SK-N-MC (cell line): ENCODE results near the gene SMIM34.
"Not testable (repeated sequence)": the region's sequence is repeated elsewhere in the genome, so short reads cannot be mapped to it uniquely, and the experiment has no call there.

Experiments used
- EZH2 ChIP-seq: fragments of 200-600 bp; sonication (generic); IDR thresholded peaks from one replicate; pipeline ENCODE4 v1.6.1; 2017; ENCODE audit warnings: antibody characterized with exemption
- FOXP2 ChIP-seq: optimal IDR thresholded peaks from 2 replicates; pipeline ENCODE3; 2011; ENCODE audit warnings: mild to moderate bottlenecking, moderate library complexity; ENCODE audit not compliant: insufficient read depth; ENCODE audit errors: extremely low read length, control extremely low read depth
- POLR2AphosphoS5 ChIP-seq: IDR thresholded peaks from 2 replicates; pipeline ENCODE4 v1.6.1; 2012; ENCODE audit warnings: mild to moderate bottlenecking, low read depth, low read length, borderline replicate concordance

DNA sequence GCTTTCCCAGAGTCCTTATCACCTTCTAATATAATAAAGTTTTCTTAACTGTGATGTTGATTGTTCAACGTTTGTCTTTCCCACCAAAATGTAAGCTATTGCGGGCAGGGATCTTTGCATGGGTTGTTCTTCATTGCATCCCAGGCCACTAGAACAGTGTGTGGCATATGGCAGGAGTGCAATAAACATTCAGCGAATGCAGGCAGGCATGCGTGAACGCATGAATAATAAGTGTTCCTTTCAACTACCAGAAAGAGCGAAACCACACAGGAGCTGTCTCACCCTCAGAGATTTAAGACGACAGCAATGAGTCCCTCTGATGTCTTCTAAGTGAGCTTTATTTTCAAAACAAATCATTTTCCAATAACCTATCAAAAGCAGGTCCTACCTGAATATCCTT is 34.5 kb upstream of the SMIM34 start:
- not testable (repeated sequence) for TF ChIP-seq POLR2AphosphoS5, FOXP2, EZH2
